ENCODE measurements around the gene TMED9.

The TMED9 gene

GRCh38 chr5:177588413-177588909 is 3.5 kb upstream of the TMED9 start:
- no peak for DNase-seq

- no peak for DNase-seq
Measured at GRCh38 chr5:177590406-177590805, 1.6 kb upstream of the TMED9 start.

GRCh38 chr5:177591690-177592009 is 353 bp upstream of the TMED9 start:
- no peak for DNase-seq

GRCh38 chr5:177592905-177593304 is 902 bp downstream of the TMED9 start:
- DNase-seq, result no peak

GRCh38 chr5:177593511-177593910 is 1.5 kb downstream of the TMED9 start:
- no peak for DNase-seq

- DNase-seq, result no peak
Measured at GRCh38 chr5:177594071-177594470, 2.1 kb downstream of the TMED9 start.

- DNase-seq, result no peak
Measured at GRCh38 chr5:177595026-177595585, 3.1 kb downstream of the TMED9 start.

GRCh38 chr5:177595991-177596774 is 4.2 kb downstream of the TMED9 start:
- DNase-seq, result no peak

GRCh38 chr5:177596775-177597238 is 4.8 kb downstream of the TMED9 start:
- DNase-seq, result no peak

- no peak for DNase-seq
Measured at GRCh38 chr5:177598477-177598876, 6.5 kb downstream of the TMED9 start.

GRCh38 chr5:177599731-177600507 is 7.9 kb downstream of the TMED9 start, which contains the start of gene B4GALT7:
Gene B4GALT7, plus strand, starts transcription at chr5:177600132. Its CDS starts 79 bp downstream, at chr5:177600211.
- peak; percentile 91 for DNase-seq

GRCh38 chr5:177600508-177601018 is 8.6 kb downstream of the TMED9 start:
- no peak for DNase-seq

GRCh38 chr5:177601126-177601525 is 9.1 kb downstream of the TMED9 start:
- DNase-seq, result no peak

- DNase-seq, result no peak
Measured at GRCh38 chr5:177601577-177602457, 9.8 kb downstream of the TMED9 start.

GRCh38 chr5:177602458-177602830 is 10.4 kb downstream of the TMED9 start:
- no peak for DNase-seq

- DNase-seq, result no peak
Measured at GRCh38 chr5:177603631-177604030, 11.6 kb downstream of the TMED9 start.

GRCh38 chr5:177604116-177604521 is 12.1 kb downstream of the TMED9 start:
- no peak for DNase-seq

- DNase-seq, result no peak
Measured at GRCh38 chr5:177604656-177605055, 12.7 kb downstream of the TMED9 start.

GRCh38 chr5:177605078-177605477 is 13.1 kb downstream of the TMED9 start:
- DNase-seq, result no peak

GRCh38 chr5:177605667-177606066 is 13.7 kb downstream of the TMED9 start:
- no peak for DNase-seq

GRCh38 chr5:177606071-177607051 is 14.4 kb downstream of the TMED9 start:
- DNase-seq, result no peak
